Ishikawa (cell line): ENCODE results near the gene CHRNA1.

Experiments
- CEBPB ChIP-seq: IDR thresholded peaks from 2 replicates; pipeline ENCODE4 v1.6.1; 2012
- CREB1 ChIP-seq: IDR thresholded peaks from 2 replicates; pipeline ENCODE4 v1.6.1; 2012; ENCODE audit warnings: low read depth
- EGR1 ChIP-seq: IDR thresholded peaks from 2 replicates; pipeline ENCODE4 v1.6.1; 2012
- EP300 ChIP-seq: IDR thresholded peaks from 2 replicates; pipeline ENCODE4 v1.6.1; 2012; ENCODE audit warnings: borderline replicate concordance
- FOXM1 ChIP-seq: IDR thresholded peaks from 2 replicates; pipeline ENCODE4 v1.6.1; 2012; ENCODE audit warnings: low read depth, borderline replicate concordance
- MAX ChIP-seq: IDR thresholded peaks from 2 replicates; pipeline ENCODE4 v1.6.1; 2012
- NFIC ChIP-seq: IDR thresholded peaks from 2 replicates; pipeline ENCODE4 v1.6.1; 2012
- RAD21 ChIP-seq: IDR thresholded peaks from 2 replicates; pipeline ENCODE4 v1.6.1; 2012; ENCODE audit warnings: low read depth
- TAF1 ChIP-seq: IDR thresholded peaks from 2 replicates; pipeline ENCODE4 v1.6.1; 2012; ENCODE audit warnings: low read depth, mild to moderate bottlenecking
- TCF12 ChIP-seq: IDR thresholded peaks from 2 replicates; pipeline ENCODE4 v1.6.1; 2012; ENCODE audit warnings: low read depth
- TEAD4 ChIP-seq: IDR thresholded peaks from 2 replicates; pipeline ENCODE4 v1.6.1; 2012
- USF1 ChIP-seq: IDR thresholded peaks from 2 replicates; pipeline ENCODE4 v1.6.1; 2012
- YY1 ChIP-seq: IDR thresholded peaks from 2 replicates; pipeline ENCODE4 v1.6.1; 2012; ENCODE audit warnings: low read depth
- TF ChIP-seq, protein P1 (sequence below): IDR thresholded peaks from 2 replicates; pipeline ENCODE4 v1.6.1; 2012; ENCODE audit warnings: low read depth, mild to moderate bottlenecking

- TF ChIP-seq MAX (no peak), USF1 (no peak), TCF12 (no peak), CREB1 (no peak), TAF1 (no peak), EGR1 (no peak), TEAD4 (no peak), EP300 (no peak), YY1 (no peak), RAD21 (no peak), CEBPB (no peak), FOXM1 (no peak), NFIC (no peak)
- TF ChIP-seq, protein P1, sequence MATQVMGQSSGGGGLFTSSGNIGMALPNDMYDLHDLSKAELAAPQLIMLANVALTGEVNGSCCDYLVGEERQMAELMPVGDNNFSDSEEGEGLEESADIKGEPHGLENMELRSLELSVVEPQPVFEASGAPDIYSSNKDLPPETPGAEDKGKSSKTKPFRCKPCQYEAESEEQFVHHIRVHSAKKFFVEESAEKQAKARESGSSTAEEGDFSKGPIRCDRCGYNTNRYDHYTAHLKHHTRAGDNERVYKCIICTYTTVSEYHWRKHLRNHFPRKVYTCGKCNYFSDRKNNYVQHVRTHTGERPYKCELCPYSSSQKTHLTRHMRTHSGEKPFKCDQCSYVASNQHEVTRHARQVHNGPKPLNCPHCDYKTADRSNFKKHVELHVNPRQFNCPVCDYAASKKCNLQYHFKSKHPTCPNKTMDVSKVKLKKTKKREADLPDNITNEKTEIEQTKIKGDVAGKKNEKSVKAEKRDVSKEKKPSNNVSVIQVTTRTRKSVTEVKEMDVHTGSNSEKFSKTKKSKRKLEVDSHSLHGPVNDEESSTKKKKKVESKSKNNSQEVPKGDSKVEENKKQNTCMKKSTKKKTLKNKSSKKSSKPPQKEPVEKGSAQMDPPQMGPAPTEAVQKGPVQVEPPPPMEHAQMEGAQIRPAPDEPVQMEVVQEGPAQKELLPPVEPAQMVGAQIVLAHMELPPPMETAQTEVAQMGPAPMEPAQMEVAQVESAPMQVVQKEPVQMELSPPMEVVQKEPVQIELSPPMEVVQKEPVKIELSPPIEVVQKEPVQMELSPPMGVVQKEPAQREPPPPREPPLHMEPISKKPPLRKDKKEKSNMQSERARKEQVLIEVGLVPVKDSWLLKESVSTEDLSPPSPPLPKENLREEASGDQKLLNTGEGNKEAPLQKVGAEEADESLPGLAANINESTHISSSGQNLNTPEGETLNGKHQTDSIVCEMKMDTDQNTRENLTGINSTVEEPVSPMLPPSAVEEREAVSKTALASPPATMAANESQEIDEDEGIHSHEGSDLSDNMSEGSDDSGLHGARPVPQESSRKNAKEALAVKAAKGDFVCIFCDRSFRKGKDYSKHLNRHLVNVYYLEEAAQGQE = no peak
Measured at GRCh38 chr2:174775571-174775980, 11.3 kb upstream of the CHRNA1 start.
